GM12878 (cell line): ENCODE data around the gene TOLLIP. TPM values are rescaled to one million over a fixed set of nuclear protein-coding genes. Genes with fewer than 3 reads are reported as not detected.

ENCODE experiments used
- ATAC-seq: fragments of 200-7000 bp; cut with Tn5 transposase; 3 replicates; pipeline ENCODE4 v1.9.1; 2020; ENCODE audit warnings: mild to moderate bottlenecking, moderate library complexity
- BruUV-seq: library from RNA; stranded (reverse); fragments of 400-500 nt; replicated peaks from 2 replicates; lab custom pipeline; 2021; lab: Mats Ljungman, UMichigan
- CTCF ChIA-PET: fragments of 300-600 bp; sonication (Branson Sonifier 250); formaldehyde crosslinking; extraction: SDS; loops from one replicate; lab custom pipeline; 2021; ENCODE audit warnings: inconsistent platforms; lab: Yijun Ruan, JAX
- POLR2A ChIA-PET: fragments of 350-600 bp; formaldehyde crosslinking; extraction: SDS; loops from one replicate; lab custom pipeline; 2021; ENCODE audit warnings: inconsistent platforms; lab: Charles Lee
- RAD21 ChIA-PET: fragments of 300-600 bp; sonication (Branson Sonifier 250); formaldehyde crosslinking; loops from one replicate; lab custom pipeline; 2023; ENCODE audit warnings: antibody characterized with exemption; ENCODE audit not compliant: unreplicated experiment; lab: Charles Lee
- SMC1A ChIA-PET: fragments of 300-600 bp; sonication (Branson Sonifier 250); formaldehyde crosslinking; loops from one replicate; lab custom pipeline; 2023; ENCODE audit not compliant: unreplicated experiment, uncharacterized antibody; lab: Charles Lee
- DNase-seq: peaks from one replicate; pipeline ENCODE4 v3.0.0-alpha.2; 2011; ENCODE audit warnings: low read depth, low spot score
- FAIRE-seq: peaks from 3 replicates; lab custom pipeline; 2011; peaks lifted over from hg19 to GRCh38; lab: Jason Lieb, UNC
- H2AFZ ChIP-seq: 2 replicates; pipeline ENCODE4 v1.6.0; 2011; ENCODE audit warnings: low read depth, low read length, control low read depth; ENCODE audit not compliant: control insufficient read depth
- H3K27ac ChIP-seq: 2 replicates; pipeline ENCODE4 v1.5.1; 2011; ENCODE audit warnings: control low read depth; ENCODE audit not compliant: control insufficient read depth, insufficient read depth
- H3K27me3 ChIP-seq, 2 experiments: replicated peaks in 1 of 2; 2 replicates each; pipeline versions ENCODE4 v1.6.0 to v1.6.1; 2011; ENCODE audit warnings: low read length in 1 of 2; ENCODE audit not compliant: control insufficient read depth in 2 of 2, insufficient read depth in 2 of 2
- H3K36me3 ChIP-seq, 2 experiments: 2 replicates each; pipeline ENCODE4 v1.5.1; 2011; ENCODE audit warnings: low read length in 1 of 2; ENCODE audit not compliant: control insufficient read depth in 2 of 2, insufficient read depth in 2 of 2
- H3K4me1 ChIP-seq: 2 replicates; pipeline ENCODE4 v1.6.1; 2011; ENCODE audit warnings: mild to moderate bottlenecking, low read length, moderate library complexity, mixed read lengths; ENCODE audit not compliant: control insufficient read depth, insufficient read depth
- H3K4me2 ChIP-seq: 2 replicates; pipeline ENCODE4 v1.6.0; 2011; ENCODE audit warnings: control low read depth; ENCODE audit not compliant: control insufficient read depth, insufficient read depth
- H3K4me3 ChIP-seq: fragments of 200-600 bp; sonication (generic); 2 replicates; pipeline ENCODE4 v1.5.1; 2016
- H3K79me2 ChIP-seq: 2 replicates; pipeline ENCODE4 v1.6.0; 2011; ENCODE audit warnings: low read length; ENCODE audit not compliant: control insufficient read depth, insufficient read depth
- H3K9ac ChIP-seq: 2 replicates; pipeline ENCODE4 v1.8.0; 2011; ENCODE audit warnings: low read length, control low read depth, mixed read lengths; ENCODE audit not compliant: control insufficient read depth, insufficient read depth
- H3K9me3 ChIP-seq: replicated peaks from 3 replicates; pipeline ENCODE4 v1.5.1; 2011; ENCODE audit warnings: mild to moderate bottlenecking, low read length; ENCODE audit not compliant: control insufficient read depth, insufficient read depth
- H4K20me1 ChIP-seq: 2 replicates; pipeline ENCODE4 v1.6.0; 2011; ENCODE audit not compliant: control insufficient read depth, insufficient read depth
- ATF3 ChIP-seq: IDR thresholded peaks from 2 replicates; pipeline ENCODE4 v1.6.1; 2011; ENCODE audit warnings: low read depth, mild to moderate bottlenecking, low read length, moderate library complexity, borderline replicate concordance; ENCODE audit errors: extremely low read depth
- ATF7 ChIP-seq: fragments of 450-650 bp; IDR thresholded peaks from 2 replicates; pipeline ENCODE4 v1.6.1; 2016; ENCODE audit warnings: low read depth, mild to moderate bottlenecking
- CBX3 ChIP-seq: fragments of 200-600 bp; sonication (generic); IDR thresholded peaks from 2 replicates; pipeline ENCODE4 v1.6.1; 2016; ENCODE audit warnings: low read depth, borderline replicate concordance
- CEBPB ChIP-seq, 2 experiments: fragments of 150-350 bp in 1 of 2; IDR thresholded peaks; 2 replicates each; pipeline ENCODE4 v1.6.1; 2012 to 2014; ENCODE audit warnings: low read depth in 2 of 2, low read length in 2 of 2, borderline replicate concordance in 1 of 2, inconsistent platforms in 1 of 2
- CHD1 ChIP-seq: IDR thresholded peaks from 2 replicates; pipeline ENCODE4 v1.6.1; 2012; ENCODE audit warnings: low read depth, low read length, improper control_type of control experiment
- E2F8 ChIP-seq: fragments of 450-650 bp; IDR thresholded peaks from 2 replicates; pipeline ENCODE4 v1.6.1; 2018; ENCODE audit warnings: mild to moderate bottlenecking, low read depth, moderate library complexity; ENCODE audit not compliant: partially characterized antibody
- ELK1 ChIP-seq: IDR thresholded peaks from 2 replicates; pipeline ENCODE4 v1.6.1; 2012; ENCODE audit warnings: low read depth, low read length, improper control_type of control experiment
- ESRRA ChIP-seq: IDR thresholded peaks from 2 replicates; pipeline ENCODE4 v1.6.1; 2012; ENCODE audit warnings: mild to moderate bottlenecking, low read length, improper control_type of control experiment
- FOXK2 ChIP-seq: fragments of 450-650 bp; IDR thresholded peaks from 2 replicates; pipeline ENCODE4 v1.6.1; 2017; ENCODE audit warnings: mild to moderate bottlenecking, moderate library complexity
- IRF4 ChIP-seq: IDR thresholded peaks from 2 replicates; pipeline ENCODE4 v1.6.1; 2011; ENCODE audit warnings: low read depth, low read length
- JUND ChIP-seq: IDR thresholded peaks from 2 replicates; pipeline ENCODE4 v1.6.1; 2012; ENCODE audit warnings: low read depth, mild to moderate bottlenecking, low read length, improper control_type of control experiment, moderate library complexity
- KAT2A ChIP-seq: conservative IDR thresholded peaks from 2 replicates; pipeline ENCODE4 v1.6.1; 2011; ENCODE audit warnings: low read depth, low read length; ENCODE audit not compliant: control insufficient read depth
- MAX ChIP-seq: IDR thresholded peaks from 2 replicates; pipeline ENCODE4 v1.6.1; 2012; ENCODE audit warnings: low read depth, low read length, improper control_type of control experiment
- NFIC ChIP-seq: IDR thresholded peaks from 2 replicates; pipeline ENCODE4 v1.6.1; 2012; ENCODE audit warnings: low read depth, mild to moderate bottlenecking, inconsistent platforms, low read length, moderate library complexity
- PAX8 ChIP-seq: fragments of 450-650 bp; IDR thresholded peaks from 2 replicates; pipeline ENCODE4 v1.6.1; 2017; ENCODE audit warnings: mild to moderate bottlenecking, moderate library complexity
- POLR2AphosphoS5 ChIP-seq: IDR thresholded peaks from 2 replicates; pipeline ENCODE4 v1.6.1; 2011; ENCODE audit warnings: mild to moderate bottlenecking, low read length, inconsistent platforms
- RAD21 ChIP-seq: IDR thresholded peaks from 2 replicates; pipeline ENCODE4 v1.6.1; 2011; ENCODE audit warnings: mild to moderate bottlenecking, low read depth, low read length, moderate library complexity; ENCODE audit not compliant: insufficient read depth
- RUNX3 ChIP-seq: IDR thresholded peaks from 2 replicates; pipeline ENCODE4 v1.6.1; 2012; ENCODE audit warnings: low read length, inconsistent platforms
- STAT1 ChIP-seq: fragments of 450-650 bp; conservative IDR thresholded peaks from 2 replicates; pipeline ENCODE4 v1.6.1; 2014; ENCODE audit warnings: antibody characterized with exemption, mild to moderate bottlenecking
- STAT3 ChIP-seq: IDR thresholded peaks from 2 replicates; pipeline ENCODE4 v1.6.1; 2011; ENCODE audit warnings: low read depth, low read length, improper control_type of control experiment
- ZBED1 ChIP-seq: IDR thresholded peaks from 2 replicates; pipeline ENCODE4 v1.6.1; 2016; ENCODE audit warnings: borderline replicate concordance
- WGBS: methylation state at CpG from one replicate; pipeline ENCODE4 v1.1.6; 2016; ENCODE audit warnings: low lambda C conversion rate; ENCODE audit not compliant: insufficient replicate concordance, insufficient coverage; ENCODE audit errors: missing lambda C conversion rate; 5-methylcytosine and 5-hydroxymethylcytosine counted together
- in situ Hi-C: fragments of 300-500 bp; cut with MboI; formaldehyde crosslinking; loops from 9 replicates; pipeline ENCODE4 v1.14.3; 2018; ENCODE audit warnings: mixed read lengths
- intact Hi-C: fragments of 100-400 bp; cut with micrococcal nuclease; formaldehyde crosslinking; loops from one replicate; pipeline ENCODE4 v1.14.2; 2022; ENCODE audit not compliant: unreplicated experiment
- polyA plus RNA-seq, 11 experiments: library from polyadenylated mRNA; depleted of rRNA in 4 of 11; unstranded in 6 of 11; stranded (reverse) in 5 of 11; fragments of >200 nt; fragmentation: Nextera tagmentation in 4 of 11; fragmentation: Illumina TruSeq in 1 of 11; extraction: Ambion mirVana in 4 of 11; extraction: Trizol in 1 of 11; gene quantifications; 1 replicate in 1 of 11; 2 replicates in 10 of 11; pipeline versions ENCODE4 v1.2.1 to v1.2.3, GENCODE V29; 2011 to 2016; ENCODE audit warnings: inconsistent platforms in 2 of 11, missing spikeins in 2 of 11, low read depth in 1 of 11
- total RNA-seq, 4 experiments: library from RNA; depleted of rRNA in 3 of 4; stranded (reverse); fragments of >200 nt in 3 of 4; fragmentation: Illumina TruSeq in 1 of 4; extraction: Trizol in 1 of 4; gene quantifications; 2 replicates each; pipeline versions ENCODE4 v1.2.1 to v1.2.3, GENCODE V29; 2013 to 2021

TOLLIP gene
- total and polyA plus RNA-seq, 10 of the 15 experiments (the other 5 are each of a cell fraction or from before 2014, with no cell fraction given): 0.47 to 39.5 (median 21.6) TPM

- TF ChIP-seq E2F8: no peak
- TF ChIP-seq RAD21: no peak
- TF ChIP-seq IRF4: no peak
- no peak for TF ChIP-seq CHD1
- TF ChIP-seq ATF7: no peak
- no peak for TF ChIP-seq MAX
- TF ChIP-seq ATF3: no peak
- TF ChIP-seq STAT3: no peak
Observed at GRCh38 chr11:1275021-1275420, 34.4 kb downstream of the TOLLIP start (continued).

GRCh38 chr11:1274501-1274900 is 34.9 kb downstream of the TOLLIP start:
- no peak for DNase-seq
- no peaks in the 10 kb centered on the region for H3K79me2 ChIP-seq
- no peaks in the 10 kb centered on the region for H3K9me3 ChIP-seq
- no peaks in the 10 kb centered on the region for H4K20me1 ChIP-seq
- H3K4me3 ChIP-seq: no peak overlapping the region
- H3K27ac ChIP-seq: no peak overlapping the region
- SMC1A ChIA-PET: no interaction called here
- CTCF ChIA-PET: no interaction called here
- POLR2A ChIA-PET: no interaction called here
- in situ Hi-C loops (no loop called here), intact Hi-C loops (no loop called here)
- no peak for ATAC-seq
- no peak overlapping the region for H3K4me2 ChIP-seq
- peaks cover 0 to 2% of the 10 kb centered on the region in 2 experiments; a peak in 1 of 4 replicates for H3K36me3 ChIP-seq
- WGBS: 90% methylated on average over 13 of the region's 14 CpGs
- RAD21 ChIA-PET: no interaction called here
- H3K27me3 ChIP-seq: no peaks in the 10 kb centered on the region
- no peaks in the 10 kb centered on the region for H3K4me1 ChIP-seq
- FAIRE-seq: no peak
- H3K9ac ChIP-seq: no peak overlapping the region
- no TSS peak for BruUV-seq
- H2AFZ ChIP-seq: no peak overlapping the region
- TF ChIP-seq CBX3 (no peak), CEBPB (IDR thresholded peaks at IDR 0.05; ENCODE audit: borderline replicate concordance in 1 of 2, low read depth in 2 of 2, low read length in 2 of 2) (no peak), ESRRA (no peak), ZBED1 (no peak), RUNX3 (no peak), PAX8 (no peak), POLR2AphosphoS5 (no peak), STAT1 (no peak), NFIC (no peak), KAT2A (no peak), FOXK2 (no peak), ELK1 (no peak), JUND (no peak)
